GM18505 (cell line): ENCODE measurements around the gene DLK2.

Experiments used
- ATAC-seq: cut with Tn5 transposase; IDR thresholded peaks from one replicate; pipeline ENCODE4 v1.9.1; 2021; ENCODE audit not compliant: unreplicated experiment
- POLR2A ChIP-seq: IDR thresholded peaks from 4 replicates; pipeline ENCODE4 v1.6.1; 2011; ENCODE audit warnings: borderline replicate concordance; ENCODE audit not compliant: insufficient read depth, insufficient read length; ENCODE audit errors: extremely low read depth

Gene DLK2

DNA sequence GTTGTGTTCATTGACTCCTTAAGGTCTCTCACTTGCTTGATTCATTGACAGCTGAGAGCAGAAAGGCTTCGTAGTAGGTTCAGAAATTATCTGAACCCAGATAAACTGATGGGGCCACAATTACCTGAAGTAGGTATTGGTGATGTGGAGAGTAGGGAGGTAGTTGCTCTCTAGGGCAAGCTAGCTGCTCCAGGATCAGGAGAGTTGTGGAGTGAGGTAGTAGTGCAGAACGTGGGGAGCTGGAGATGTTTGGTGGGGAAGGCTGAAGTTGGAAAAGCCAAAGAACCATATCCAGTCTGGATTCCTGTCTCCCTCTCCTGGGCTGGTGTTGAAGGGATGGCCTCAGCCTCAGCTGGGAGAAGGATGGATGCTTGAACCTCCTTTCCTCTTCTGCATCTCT, 37.9 kb upstream of the DLK2 start:
- no peak for ATAC-seq
- no peak for TF ChIP-seq POLR2A

DNA sequence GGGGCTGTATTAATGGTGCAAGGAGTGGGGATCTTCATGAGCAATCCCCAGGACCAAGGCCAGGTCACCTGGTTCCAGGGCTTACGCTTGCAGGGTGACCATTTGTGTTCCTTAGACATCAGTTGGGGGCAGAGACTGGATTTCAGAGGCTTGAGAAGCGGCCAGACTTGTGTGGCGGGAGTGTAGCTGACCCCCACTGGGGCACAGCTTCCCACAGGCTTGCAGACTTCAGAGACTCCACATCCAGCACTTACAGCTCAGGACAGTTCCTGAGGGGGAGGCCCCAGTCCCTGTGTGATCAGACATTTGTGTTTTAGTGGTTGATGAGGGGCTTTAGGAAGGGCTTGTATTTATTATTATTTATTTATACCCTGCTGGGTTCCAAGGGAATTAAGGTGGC, 37.3 kb upstream of the DLK2 start:
- no peak for TF ChIP-seq POLR2A
- no peak for ATAC-seq

DNA sequence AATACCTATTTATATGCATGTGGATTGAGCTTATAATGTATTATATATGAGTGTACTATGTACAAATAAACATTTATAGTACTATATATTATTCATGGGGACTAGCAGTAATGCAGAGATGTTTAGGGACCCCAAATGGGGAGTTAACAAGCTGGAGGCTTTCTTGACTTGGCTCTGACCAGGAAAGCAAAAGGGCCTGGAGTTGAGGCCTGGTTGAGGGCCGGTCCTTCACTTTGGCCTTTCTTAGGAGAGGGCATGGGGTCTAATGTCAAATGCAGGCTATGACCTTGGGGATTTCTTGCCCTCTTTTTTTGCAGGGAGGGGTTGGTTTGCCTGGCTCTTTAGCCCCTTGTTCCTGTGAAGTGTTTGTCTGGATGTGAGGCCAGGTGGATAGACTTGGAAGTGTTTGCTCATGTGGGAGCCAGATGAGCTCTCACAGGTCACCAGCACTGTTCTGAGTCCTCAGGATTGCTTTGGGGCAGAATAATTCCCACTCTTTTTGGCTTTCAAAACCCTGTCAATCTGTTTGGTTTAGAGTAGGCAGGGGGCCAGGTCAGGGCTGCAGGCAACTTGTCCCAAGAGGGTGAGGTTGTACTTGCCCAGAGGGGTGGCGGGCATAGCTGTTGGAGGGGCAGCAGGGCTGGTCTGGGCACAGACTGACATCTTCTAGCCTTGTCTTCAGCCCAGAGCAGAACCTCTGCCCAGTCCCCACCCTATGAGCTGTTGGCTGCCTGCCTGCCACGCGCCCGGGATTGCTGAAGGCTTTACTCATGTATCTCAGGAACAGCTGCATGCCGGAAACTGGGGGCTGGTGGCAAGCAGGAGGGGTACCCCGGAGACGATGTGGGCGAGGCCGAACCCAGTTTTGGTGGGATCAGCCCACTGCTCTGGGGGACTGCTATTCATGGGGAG, 36.7 kb upstream of the DLK2 start:
- no peak for TF ChIP-seq POLR2A
- no peak for ATAC-seq

DNA sequence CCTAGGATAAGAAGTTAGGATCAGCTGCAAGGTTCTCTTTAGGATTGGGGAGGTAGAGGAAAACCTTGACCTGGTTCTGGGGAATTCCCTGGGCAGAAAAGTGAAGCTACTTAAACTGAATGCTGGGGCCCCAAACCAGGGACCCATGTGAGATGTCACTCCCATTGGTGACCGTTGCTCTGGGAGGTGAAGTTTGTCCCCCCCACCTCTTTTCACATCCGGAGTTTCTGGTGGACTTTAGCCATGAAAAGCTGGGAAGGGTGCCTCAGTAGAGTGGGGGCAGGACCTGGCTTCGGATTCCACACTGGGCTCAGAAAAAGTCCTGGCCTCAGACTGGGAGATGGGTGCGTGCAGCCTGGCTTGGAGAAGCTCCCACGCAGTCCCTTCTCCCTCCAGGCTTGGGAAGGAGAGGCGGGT, 35.2 kb upstream of the DLK2 start:
- no peak for TF ChIP-seq POLR2A
- ATAC-seq = no peak

DNA sequence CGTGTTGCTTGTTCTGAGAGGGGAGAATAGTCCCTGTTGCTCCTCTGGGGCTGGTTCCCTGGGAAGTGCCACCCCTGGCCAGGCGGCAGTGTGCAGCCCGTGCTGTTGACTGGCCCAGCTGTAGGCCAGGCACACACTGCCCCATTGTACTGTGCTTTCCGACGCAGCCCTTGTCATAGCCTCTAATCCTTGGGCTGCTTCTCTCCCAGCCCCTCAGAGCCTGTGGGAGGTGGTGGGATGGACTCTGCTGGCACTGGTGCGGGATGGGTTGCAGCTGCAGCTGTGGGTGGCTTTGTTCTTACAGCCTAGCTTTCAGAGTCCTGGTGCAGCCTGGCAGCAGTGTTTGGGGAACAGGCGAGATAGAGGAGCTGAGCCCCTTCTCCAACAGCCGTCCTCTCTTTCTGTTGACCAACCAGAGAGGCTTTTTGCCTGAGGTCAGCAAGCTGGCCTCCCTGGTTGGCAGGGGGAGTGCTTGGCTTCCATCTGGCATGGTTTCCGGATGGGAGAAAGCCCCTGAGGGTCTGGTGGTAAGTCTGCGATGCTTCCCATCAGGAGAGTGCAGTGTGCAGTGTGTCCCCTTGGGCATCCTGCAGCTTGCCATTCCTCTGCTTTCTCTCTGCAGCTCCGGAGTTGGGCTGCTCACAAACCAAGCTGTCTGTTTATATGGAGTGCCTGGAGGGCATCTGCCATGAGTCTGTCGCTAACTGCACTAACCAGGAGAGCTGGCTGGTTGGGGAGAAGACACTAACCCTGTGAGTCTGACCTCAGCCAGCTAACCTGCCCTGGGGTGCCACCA, 34.1 kb upstream of the DLK2 start:
- TF ChIP-seq POLR2A = no peak

DNA sequence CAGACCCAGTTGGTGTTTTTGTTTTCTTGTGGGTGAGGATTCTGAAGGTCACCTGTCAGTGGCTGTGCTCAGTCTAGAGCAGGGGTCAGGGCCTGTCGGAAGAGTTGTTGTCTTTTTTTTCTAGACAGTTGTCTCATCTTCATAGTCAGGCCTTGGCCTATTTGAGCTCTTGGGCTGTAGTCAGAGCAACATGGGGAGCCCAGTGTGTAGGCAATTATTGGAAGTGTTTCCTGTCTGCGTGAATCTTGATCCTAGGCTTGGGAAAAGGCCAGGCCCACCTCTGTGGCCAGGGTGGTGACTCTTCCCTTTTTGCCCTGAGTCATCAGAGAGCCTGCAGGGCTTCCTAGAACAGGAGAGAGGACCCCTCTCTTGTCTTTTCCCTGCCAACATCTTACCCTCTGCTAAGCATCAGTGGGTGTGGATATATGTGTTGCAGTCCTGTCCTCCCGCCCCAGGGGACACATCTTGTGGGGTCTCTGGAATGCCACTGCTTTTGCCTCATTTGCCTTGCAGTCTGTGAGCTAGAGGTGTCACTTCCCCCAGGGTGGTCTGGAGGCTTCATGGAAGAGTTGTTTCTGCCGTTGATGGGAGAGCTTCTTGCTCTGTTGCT, 33.4 kb upstream of the DLK2 start:
- ATAC-seq = no peak
- TF ChIP-seq POLR2A = no peak

More for the DNA sequence above, 34.1 kb upstream of the DLK2 start:
- no peak for ATAC-seq

DNA sequence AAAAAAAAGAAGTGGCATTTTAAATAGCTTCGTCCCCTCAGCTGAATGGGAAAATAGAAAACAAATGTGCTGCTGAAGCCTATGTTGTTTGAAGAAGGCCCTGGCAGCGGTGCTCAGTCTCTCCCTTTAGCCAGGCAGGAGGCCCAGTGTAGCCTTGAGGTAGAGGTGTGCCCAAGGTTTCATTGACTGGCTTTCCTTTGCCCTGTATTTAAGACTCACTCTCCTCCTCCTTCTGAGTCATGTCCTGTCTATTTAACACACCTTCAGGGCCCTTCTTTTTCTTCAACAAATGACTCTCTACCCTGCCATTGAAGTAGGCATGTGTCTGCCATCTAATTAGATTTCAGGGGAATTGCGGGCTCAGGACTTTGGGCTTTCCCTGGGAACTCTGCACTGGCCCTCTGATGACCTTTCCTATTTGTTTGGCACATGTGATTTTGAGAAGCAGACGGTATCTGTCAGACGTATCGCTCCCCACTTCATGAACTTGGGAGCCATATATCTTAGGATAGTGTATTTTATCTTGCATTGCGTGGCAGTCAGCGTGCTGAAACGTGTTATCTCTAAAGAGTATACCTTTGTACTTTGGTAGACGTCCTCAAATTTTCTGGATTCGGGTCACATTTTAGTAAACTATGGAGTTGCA, 26.4 kb upstream of the DLK2 start:
- no peak for TF ChIP-seq POLR2A
- ATAC-seq = no peak

DNA sequence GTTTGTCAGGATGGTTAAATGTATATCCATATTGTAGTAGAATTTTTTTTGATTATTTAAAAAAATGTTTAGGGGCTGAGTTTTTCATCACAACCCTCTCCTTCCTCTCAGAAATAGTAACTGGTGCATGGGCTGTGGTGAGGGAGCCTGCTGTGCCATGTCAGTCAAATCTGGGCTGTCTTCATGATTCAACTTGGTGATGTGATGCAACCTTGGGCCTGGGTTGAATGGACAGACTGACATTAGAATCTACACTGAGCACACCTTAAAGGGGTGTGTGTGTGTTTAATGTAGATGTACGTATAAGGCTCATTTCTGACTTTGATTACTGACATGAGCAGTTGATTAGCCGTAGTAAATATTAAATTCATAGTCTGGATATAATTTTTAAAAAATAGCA, 25.7 kb upstream of the DLK2 start:
- no peak for ATAC-seq
- TF ChIP-seq POLR2A = no peak

DNA sequence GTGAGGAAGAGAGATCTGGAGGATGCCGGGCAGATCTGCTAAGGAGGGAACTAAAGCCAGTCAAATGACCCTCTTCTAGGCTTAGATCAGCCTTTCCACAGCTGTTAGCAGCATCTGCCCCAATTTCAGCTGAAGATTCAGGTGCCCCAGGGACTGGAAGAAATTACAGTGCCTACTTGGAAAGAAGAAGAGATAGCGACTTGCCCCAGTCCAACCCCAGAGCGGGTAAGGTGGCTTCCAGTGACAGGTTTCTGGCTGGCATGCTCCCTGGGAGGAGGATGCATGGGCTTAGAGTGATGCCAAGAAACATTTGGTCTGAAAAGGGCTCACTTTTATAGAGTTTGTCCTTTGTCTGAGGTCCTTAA, 22.6 kb upstream of the DLK2 start:
- no peak for ATAC-seq
- TF ChIP-seq POLR2A = no peak

DNA sequence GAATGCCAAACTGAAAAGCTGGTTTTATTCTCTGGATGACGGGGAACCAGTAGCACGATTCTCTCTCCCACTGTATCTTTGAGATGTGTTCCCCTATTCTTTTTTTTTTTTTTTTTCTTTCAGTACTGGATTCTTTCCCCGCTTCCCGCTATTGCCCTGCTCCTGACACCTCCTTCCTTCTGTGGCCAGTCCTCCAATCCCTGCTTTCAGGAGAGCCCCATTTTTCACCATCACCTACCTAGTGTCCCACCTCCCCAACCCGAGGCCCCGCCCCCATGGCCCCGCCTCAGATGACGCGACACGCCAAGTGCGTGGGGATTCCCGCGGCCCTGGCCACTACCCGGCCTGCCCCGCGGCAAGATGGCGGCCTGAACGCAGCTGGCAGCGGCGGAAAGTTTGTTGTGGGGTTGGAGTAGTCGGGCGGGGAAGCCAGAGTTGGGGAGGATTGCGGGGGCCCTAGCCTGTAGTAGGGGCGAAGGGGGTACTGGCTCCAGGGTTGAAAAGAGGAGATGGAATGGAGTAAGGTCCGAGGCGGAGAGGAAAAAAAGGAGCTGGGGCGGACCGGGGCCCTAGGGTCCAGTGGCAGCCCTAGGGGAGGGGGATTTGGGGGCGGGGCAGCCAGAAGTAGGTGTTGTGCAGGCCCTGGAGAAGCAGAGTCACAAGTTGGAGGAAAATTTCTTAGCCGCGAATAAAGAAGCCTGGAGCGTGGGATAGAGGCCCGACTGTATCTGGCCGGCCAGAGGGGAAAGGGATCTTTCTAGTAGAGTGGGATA, 22.1 kb upstream of the DLK2 start, which contains the start of gene TJAP1:
TJAP1 (plus strand) TSS at position 336 of the 773 bp plus-strand sequence. CDS start 21,432 bp downstream, outside the sequence.
- ATAC-seq = peak; percentile 90
- peak; percentile 89 for TF ChIP-seq POLR2A

DNA sequence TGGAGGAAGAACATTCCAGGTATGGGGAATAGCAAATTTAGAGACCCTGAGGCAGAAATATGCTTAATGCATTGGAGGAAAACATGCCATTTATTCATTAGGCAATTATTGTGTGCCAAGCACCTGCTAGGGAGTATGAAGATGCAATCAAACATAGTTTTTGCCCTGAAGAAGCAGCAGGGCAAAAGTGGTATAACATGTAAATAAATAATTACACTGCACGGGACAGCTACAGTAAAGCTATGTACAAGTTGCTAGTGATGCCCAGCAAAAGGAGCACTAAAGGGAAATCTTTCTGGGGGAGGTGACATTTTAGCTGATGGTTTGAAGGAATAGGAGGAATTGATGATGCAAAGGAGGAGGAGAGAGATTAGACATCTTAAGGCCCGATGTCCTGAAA, 21.4 kb upstream of the DLK2 start:
- TF ChIP-seq POLR2A = no peak
- ATAC-seq = no peak

DNA sequence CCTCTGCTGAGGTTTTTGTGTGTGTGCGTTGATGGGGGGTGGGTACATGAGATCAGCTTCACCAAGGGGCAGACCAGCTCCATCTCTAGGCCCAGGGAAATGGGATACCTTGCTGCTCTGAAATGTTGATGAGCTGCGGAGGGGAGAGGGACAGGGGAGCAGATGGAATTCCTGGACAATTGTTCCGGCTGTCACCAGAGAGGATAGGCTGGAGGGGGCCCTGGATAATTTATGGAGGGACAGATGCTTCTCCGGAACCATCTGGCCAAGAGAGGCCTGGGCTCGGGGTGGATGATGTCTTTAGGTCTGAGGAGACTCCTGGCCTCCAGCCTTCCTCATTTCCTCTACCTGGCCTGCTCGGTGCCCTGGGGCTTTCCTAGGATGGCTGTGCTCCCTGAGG, 20.2 kb upstream of the DLK2 start:
- no peak for TF ChIP-seq POLR2A
- no peak for ATAC-seq

DNA sequence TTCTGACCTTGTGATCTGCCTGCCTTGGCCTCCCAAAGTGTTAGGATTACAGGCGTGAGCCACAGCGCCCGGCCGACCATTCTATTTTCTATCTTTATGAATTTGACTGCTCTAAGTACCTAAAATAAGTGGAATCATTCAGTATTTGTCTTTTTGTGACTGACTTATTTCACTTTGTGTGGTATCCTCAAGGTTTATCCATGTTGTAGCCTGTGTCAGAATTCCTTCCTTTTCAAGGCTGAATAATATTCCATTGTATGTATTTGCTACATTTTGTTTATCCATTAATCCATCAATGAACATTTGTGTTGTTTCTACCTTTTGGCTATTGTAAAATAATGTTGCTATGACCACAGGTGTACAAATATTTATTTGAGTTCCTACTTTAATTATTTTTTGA, 17.2 kb upstream of the DLK2 start:
- ATAC-seq = no peak
- TF ChIP-seq POLR2A = no peak

DNA sequence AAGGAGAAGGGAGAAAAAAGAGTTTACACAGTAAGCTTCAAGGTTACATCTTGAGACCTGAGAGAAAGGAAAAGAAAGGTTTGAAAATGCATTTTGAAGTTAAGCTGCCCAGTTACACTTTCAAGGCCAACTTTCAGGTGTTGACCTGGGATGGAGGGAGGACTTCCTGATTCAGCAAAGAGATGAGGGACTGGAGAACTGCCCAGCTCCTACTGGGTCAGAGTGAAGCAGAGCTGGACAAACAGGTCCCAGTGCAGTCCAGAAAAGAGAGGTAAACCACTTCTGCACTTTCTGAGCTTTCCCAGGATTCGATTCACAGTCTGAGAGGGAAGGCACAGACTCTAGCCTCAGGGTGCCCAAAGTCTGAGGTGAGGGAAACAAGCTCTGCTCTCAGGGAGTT, 16.1 kb upstream of the DLK2 start:
- TF ChIP-seq POLR2A = no peak
- no peak for ATAC-seq
